GM13976 (cell line): ENCODE results near the gene SGF29.

Experiments
- DNase-seq: peaks from one replicate; pipeline ENCODE4 v3.0.0; 2012; ENCODE audit warnings: low spot score
- in situ Hi-C: fragments of 300-500 bp; cut with MboI; formaldehyde crosslinking; loops from one replicate; pipeline ENCODE4 v1.12.0; 2022; ENCODE audit warnings: low sequenced_read_pairs, mixed read lengths, inconsistent platforms; ENCODE audit not compliant: unreplicated experiment
- TF ChIP-seq, protein P1 (sequence below): IDR thresholded peaks from 2 replicates; pipeline ENCODE4 v1.5.1; 2012; ENCODE audit warnings: borderline replicate concordance, mild to moderate bottlenecking; ENCODE audit not compliant: insufficient read depth; ENCODE audit errors: extremely low read depth, missing control alignments, control extremely low read depth

The SGF29 gene

DNA sequence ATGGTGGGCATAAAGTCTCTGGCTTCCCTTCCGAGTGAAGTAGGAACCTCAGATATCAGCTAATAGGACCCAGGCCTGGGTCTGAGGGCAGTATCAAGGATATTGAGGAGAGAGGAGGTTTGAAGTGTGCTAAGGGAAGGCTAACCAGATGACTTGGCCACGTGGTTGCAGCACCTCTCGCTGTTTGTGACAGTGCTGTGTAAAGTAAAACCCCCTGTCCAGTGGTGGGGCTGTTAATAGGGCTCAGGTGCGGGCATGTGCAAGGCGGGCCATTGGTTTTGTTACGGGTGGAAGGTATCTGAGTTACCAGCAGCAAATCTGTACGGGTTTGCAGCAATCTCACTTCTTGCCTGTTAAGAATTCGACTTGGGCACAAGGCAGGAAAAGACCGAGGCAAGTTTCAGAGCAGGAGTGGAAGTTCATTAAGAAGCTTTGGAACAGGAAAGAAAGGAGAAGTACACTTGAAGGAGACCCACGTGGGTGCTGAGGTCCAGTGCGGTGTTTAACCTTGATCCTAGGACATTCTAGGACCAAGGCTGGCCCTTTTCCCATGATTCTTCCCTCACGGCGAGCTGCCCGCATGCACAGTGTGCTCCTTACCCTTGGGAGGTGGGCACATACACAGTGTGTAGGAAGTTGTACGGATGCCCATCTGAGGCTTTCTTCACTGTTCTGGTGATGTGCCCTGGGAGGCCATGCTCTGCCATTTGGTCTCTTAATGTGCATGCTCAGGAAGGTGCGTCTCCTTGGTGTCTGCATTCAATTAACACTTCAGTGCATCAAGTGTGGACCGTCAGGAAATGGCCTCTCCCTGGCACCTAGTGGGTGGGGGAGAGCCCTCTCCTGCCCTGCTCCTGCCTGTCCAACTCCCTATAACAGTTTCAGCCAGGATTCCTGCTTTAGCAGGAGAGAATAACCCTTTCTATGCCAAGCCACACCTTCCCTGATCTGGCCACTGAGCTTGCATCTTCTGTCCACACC lies 20.3 kb downstream of the SGF29 start:
- DNase-seq: no peak
- TF ChIP-seq, protein P1, sequence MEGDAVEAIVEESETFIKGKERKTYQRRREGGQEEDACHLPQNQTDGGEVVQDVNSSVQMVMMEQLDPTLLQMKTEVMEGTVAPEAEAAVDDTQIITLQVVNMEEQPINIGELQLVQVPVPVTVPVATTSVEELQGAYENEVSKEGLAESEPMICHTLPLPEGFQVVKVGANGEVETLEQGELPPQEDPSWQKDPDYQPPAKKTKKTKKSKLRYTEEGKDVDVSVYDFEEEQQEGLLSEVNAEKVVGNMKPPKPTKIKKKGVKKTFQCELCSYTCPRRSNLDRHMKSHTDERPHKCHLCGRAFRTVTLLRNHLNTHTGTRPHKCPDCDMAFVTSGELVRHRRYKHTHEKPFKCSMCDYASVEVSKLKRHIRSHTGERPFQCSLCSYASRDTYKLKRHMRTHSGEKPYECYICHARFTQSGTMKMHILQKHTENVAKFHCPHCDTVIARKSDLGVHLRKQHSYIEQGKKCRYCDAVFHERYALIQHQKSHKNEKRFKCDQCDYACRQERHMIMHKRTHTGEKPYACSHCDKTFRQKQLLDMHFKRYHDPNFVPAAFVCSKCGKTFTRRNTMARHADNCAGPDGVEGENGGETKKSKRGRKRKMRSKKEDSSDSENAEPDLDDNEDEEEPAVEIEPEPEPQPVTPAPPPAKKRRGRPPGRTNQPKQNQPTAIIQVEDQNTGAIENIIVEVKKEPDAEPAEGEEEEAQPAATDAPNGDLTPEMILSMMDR: no peak
- in situ Hi-C loops: no loop called here

DNA sequence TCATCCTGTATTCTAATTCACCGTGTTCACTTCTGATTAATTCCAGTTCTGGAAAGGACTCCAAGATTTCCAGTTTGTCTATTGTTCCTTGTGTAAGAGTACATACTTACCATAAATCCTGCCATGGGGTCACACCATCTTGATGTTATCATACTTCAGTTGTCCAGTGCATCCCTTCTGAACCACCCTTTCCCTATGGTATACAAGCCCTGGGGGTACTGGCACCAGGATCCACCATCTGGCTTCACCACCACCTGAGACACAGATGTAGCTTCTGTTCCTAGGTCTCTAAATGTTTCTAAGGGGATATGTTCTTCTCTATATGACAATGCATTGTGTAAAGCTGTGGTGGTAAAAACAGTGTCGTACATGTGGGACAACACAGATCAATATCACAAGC lies 21.2 kb downstream of the SGF29 start:
- no peak for DNase-seq
- in situ Hi-C loops: no loop called here
- TF ChIP-seq, protein P1: no peak

DNA sequence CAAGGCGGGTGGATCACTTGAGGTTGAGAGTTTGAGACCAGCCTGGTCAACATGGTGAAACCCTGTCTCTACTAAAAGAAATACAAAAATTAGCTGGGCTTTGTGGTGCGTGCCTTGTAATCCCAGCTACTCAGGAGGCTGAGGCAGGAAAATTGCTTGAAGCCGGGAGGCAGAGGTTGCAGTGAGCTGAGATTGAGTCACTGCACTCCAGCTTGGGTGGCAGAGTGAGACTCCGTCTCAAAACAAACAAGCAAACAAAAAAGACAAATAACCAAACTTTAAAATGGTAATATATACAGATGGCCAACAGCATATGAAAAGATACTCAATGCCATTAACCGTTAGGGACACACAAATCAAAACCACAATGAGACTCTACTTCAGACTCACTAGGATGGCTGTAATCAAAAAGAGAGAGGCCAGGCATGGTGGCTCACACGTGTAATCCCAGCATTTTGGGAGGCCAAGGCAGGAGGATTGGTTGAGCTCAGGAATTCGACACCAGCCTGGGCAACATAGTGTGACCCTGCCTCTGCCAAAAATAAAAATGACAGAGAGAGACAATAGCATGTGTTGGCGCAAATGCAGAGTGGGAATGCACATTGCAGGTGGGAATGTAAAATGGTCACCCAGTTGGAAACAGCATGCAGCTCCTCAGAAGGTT lies 21.9 kb downstream of the SGF29 start:
- in situ Hi-C loops: no loop called here
- no peak for DNase-seq
- TF ChIP-seq, protein P1: no peak

DNA sequence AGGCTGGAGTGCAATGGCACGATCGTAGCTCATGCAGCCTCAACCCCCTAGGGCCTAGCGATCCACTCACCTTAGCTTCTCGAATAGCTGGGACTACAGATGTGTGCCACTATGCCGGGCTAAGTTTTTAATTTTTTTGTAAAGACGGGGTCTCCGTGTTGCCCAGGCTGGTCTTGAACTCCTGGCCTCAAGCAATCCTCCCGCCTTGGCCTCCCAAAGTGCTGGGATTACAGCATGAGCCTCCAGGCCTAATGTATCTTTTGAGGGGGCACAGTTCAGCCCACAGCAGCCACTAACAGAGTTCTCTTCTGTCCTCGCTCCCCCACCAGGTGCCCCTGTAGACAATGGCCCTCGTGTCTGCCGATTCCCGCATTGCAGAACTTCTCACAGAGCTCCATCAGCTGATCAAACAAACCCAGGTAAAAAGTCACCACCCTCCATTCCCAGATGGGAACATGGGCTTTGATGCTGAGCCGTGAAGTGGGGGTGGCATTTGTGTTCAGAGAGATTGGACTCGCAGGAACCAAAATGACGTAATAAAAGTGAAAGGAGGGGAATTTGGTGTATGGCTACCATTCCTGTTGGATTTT lies 27.1 kb downstream of the SGF29 start:
- in situ Hi-C loops: no loop called here
- TF ChIP-seq, protein P1: no peak
- no peak for DNase-seq

DNA sequence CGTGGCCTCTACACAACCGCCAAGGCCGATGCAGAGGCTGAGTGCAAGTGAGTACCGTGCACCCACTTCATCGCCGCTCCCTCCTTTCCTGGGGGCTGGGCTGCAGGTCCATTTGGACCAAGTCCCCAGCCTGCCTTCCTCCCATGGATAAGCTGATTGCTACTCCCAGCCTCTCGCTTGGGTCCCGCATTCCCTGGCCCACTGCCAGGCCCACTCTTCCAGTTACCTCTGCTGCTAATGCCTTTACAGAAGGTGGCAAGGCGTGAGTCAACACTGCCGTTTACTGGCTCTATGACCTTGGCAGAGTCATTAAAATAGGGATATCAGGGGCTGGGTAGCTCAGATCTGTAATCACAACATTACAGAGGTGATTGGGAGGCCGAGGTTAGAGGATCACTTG lies 32.0 kb downstream of the SGF29 start:
- in situ Hi-C loops: no loop called here
- no peak for DNase-seq
- TF ChIP-seq, protein P1: no peak

DNA sequence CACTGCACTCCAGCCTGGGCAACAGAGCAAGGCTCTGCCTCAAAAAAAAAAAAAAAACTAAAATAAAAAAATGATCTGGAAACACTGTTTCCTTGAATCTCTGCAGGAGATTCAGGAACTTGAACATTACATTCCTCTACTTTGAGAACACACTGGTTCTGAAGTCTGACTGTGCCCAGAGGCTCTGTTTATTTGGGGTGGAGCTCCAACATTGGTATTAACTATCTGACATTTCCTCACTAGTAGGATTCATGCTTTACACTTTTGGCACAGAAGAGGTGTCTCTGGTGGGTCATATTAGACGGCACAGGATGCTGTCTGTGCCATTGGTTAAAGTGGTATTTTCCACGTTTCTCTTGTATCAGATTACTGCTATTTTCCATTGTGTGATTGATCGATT lies 32.7 kb downstream of the SGF29 start:
- DNase-seq: no peak
- TF ChIP-seq, protein P1: no peak
- in situ Hi-C loops: no loop called here
